GM19397 (cell line): ENCODE data around the gene KLHL2.

ENCODE experiments used
- ATAC-seq: cut with Tn5 transposase; IDR thresholded peaks from one replicate; pipeline ENCODE4 v1.9.1; 2021; ENCODE audit warnings: mild to moderate bottlenecking, moderate library complexity; ENCODE audit not compliant: unreplicated experiment

KLHL2 gene

GRCh38 chr4:165360985-165361670 lies 153.8 kb downstream of the KLHL2 start:
- ATAC-seq = no peak

- ATAC-seq = no peak
Measured at GRCh38 chr4:165361810-165362209, 154.4 kb downstream of the KLHL2 start.

GRCh38 chr4:165364452-165365080 lies 157.2 kb downstream of the KLHL2 start:
- no peak for ATAC-seq

- no peak for ATAC-seq
Measured at GRCh38 chr4:165367040-165367439, 159.7 kb downstream of the KLHL2 start.

- ATAC-seq = no peak
Measured at GRCh38 chr4:165368114-165368513, 160.8 kb downstream of the KLHL2 start.

GRCh38 chr4:165368567-165368966 lies 161.2 kb downstream of the KLHL2 start:
- ATAC-seq = no peak

GRCh38 chr4:165369522-165369921 lies 162.2 kb downstream of the KLHL2 start:
- no peak for ATAC-seq

GRCh38 chr4:165370530-165370929 lies 163.2 kb downstream of the KLHL2 start:
- ATAC-seq = no peak
